MM.1S (cell line): Measurements from ENCODE around the gene STARD5.

Experiments used
- DNase-seq: peaks from one replicate; pipeline ENCODE4 v3.0.0-alpha.2; 2015
- H2AFZ ChIP-seq: fragments of 300-600 bp; sonication (generic); 2 replicates; pipeline ENCODE4 v1.6.0; 2016; ENCODE audit warnings: antibody characterized with exemption, low read length
- H3F3A ChIP-seq: fragments of 300-600 bp; sonication (generic); 2 replicates; pipeline ENCODE4 v1.6.1; 2016; ENCODE audit warnings: mild to moderate bottlenecking, antibody characterized with exemption, low read length, moderate library complexity, mixed read lengths; ENCODE audit not compliant: insufficient read depth
- H3K27ac ChIP-seq: fragments of 300-600 bp; sonication (generic); 2 replicates; pipeline ENCODE4 v1.5.1; 2016; ENCODE audit warnings: mild to moderate bottlenecking, low read length
- H3K27me3 ChIP-seq: fragments of 300-600 bp; sonication (generic); replicated peaks from 2 replicates; pipeline ENCODE4 v1.6.0; 2016; ENCODE audit warnings: low read length; ENCODE audit not compliant: insufficient read depth
- H3K36me3 ChIP-seq: fragments of 300-600 bp; sonication (generic); replicated peaks from 2 replicates; pipeline ENCODE4 v1.6.1; 2016; ENCODE audit warnings: mild to moderate bottlenecking, low read length, mixed read lengths; ENCODE audit not compliant: insufficient read depth
- H3K4me1 ChIP-seq: fragments of 300-600 bp; sonication (generic); 2 replicates; pipeline ENCODE4 v1.6.1; 2016; ENCODE audit warnings: low read length, mixed read lengths
- H3K4me2 ChIP-seq: fragments of 300-600 bp; sonication (generic); 2 replicates; pipeline ENCODE4 v1.6.0; 2016; ENCODE audit warnings: low read depth, low read length
- H3K4me3 ChIP-seq: fragments of 300-600 bp; sonication (generic); 2 replicates; pipeline ENCODE4 v1.5.1; 2016; ENCODE audit warnings: low read length, mixed read lengths
- H3K79me2 ChIP-seq: fragments of 300-600 bp; sonication (generic); 2 replicates; pipeline ENCODE4 v1.6.1; 2016; ENCODE audit warnings: mixed run types, low read length, mixed read lengths
- H3K9ac ChIP-seq: fragments of 300-600 bp; sonication (generic); 2 replicates; pipeline ENCODE4 v1.6.1; 2016; ENCODE audit warnings: low read length, mixed read lengths
- H3K9me2 ChIP-seq: fragments of 300-600 bp; sonication (generic); replicated peaks from 2 replicates; pipeline ENCODE4 v1.6.1; 2016; ENCODE audit warnings: mild to moderate bottlenecking, low read length, mixed read lengths; ENCODE audit not compliant: insufficient read depth
- H3K9me3 ChIP-seq: fragments of 300-600 bp; sonication (generic); replicated peaks from 2 replicates; pipeline ENCODE4 v1.6.1; 2016; ENCODE audit warnings: mild to moderate bottlenecking, low read length, mixed read lengths; ENCODE audit not compliant: insufficient read depth
- H4K20me1 ChIP-seq: fragments of 300-600 bp; sonication (generic); 2 replicates; pipeline ENCODE4 v1.6.1; 2016; ENCODE audit warnings: mild to moderate bottlenecking, low read length, moderate library complexity, mixed read lengths; ENCODE audit not compliant: insufficient read depth
- EZH2 ChIP-seq: fragments of 300-600 bp; sonication (generic); optimal IDR thresholded peaks from 2 replicates; pipeline ENCODE3; 2017; ENCODE audit warnings: low read depth, mild to moderate bottlenecking, antibody characterized with exemption, low read length, mixed read lengths
- EZH2phosphoT487 ChIP-seq: fragments of 300-600 bp; sonication (generic); IDR thresholded peaks from 2 replicates; pipeline ENCODE4 v1.6.1; 2018; ENCODE audit warnings: antibody characterized with exemption, low read length
- TF ChIP-seq, protein P1 (sequence below): fragments of 300-600 bp; sonication (generic); IDR thresholded peaks from 2 replicates; pipeline ENCODE4 v1.5.1; 2016; ENCODE audit warnings: antibody characterized with exemption, low read length, mixed read lengths

The STARD5 gene

DNA sequence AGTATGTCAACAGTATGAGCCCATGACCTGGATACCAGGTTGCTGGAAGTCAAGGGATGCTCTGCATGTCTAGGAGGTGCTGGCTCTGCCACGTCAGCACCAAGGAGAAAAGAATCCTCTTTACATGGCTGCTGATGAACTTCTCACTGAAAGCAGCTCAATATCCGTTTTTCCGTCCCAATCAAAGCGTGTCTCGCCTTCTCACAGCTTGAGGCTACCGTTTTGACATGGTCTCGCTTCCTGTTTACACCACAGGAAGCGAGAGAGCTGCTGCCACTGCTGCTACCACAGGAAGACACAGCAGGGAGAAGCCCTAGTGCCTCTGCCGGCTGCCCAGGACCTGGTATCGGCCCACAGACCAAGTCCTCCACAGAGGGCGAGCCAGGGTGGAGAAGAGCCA lies 27.3 kb downstream of the STARD5 start:
- no peaks in the 10 kb centered on the region for H3K9me3 ChIP-seq
- H3K9ac ChIP-seq, result peak overlapping the region; percentile 76
- no peaks in the 10 kb centered on the region for H3K9me2 ChIP-seq
- H3K4me1 ChIP-seq, result peaks cover 70% of the 10 kb centered on the region
- peak overlapping the region; percentile 5; the same call in 1 of the 2 replicates for H2AFZ ChIP-seq
- peaks cover 57% of the 10 kb centered on the region for H3K79me2 ChIP-seq
- H3K4me3 ChIP-seq, result peak overlapping the region; percentile 77
- peaks cover 81% of the 10 kb centered on the region for H3F3A ChIP-seq
- H3K27me3 ChIP-seq, result no peaks in the 10 kb centered on the region
- TF ChIP-seq EZH2phosphoT487, result no peak
- no peak for TF ChIP-seq EZH2
- TF ChIP-seq, protein P1, sequence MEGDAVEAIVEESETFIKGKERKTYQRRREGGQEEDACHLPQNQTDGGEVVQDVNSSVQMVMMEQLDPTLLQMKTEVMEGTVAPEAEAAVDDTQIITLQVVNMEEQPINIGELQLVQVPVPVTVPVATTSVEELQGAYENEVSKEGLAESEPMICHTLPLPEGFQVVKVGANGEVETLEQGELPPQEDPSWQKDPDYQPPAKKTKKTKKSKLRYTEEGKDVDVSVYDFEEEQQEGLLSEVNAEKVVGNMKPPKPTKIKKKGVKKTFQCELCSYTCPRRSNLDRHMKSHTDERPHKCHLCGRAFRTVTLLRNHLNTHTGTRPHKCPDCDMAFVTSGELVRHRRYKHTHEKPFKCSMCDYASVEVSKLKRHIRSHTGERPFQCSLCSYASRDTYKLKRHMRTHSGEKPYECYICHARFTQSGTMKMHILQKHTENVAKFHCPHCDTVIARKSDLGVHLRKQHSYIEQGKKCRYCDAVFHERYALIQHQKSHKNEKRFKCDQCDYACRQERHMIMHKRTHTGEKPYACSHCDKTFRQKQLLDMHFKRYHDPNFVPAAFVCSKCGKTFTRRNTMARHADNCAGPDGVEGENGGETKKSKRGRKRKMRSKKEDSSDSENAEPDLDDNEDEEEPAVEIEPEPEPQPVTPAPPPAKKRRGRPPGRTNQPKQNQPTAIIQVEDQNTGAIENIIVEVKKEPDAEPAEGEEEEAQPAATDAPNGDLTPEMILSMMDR, result peak; percentile 23; the same call in 1 of the 2 replicates
- H4K20me1 ChIP-seq, result no peaks in the 10 kb centered on the region
- DNase-seq, result peak; percentile 94
- H3K36me3 ChIP-seq, result no peaks in the 10 kb centered on the region; the same call in 1 of the 2 replicates
- H3K27ac ChIP-seq, result peak overlapping the region; percentile 89
- peak overlapping the region; percentile 84 for H3K4me2 ChIP-seq

DNA sequence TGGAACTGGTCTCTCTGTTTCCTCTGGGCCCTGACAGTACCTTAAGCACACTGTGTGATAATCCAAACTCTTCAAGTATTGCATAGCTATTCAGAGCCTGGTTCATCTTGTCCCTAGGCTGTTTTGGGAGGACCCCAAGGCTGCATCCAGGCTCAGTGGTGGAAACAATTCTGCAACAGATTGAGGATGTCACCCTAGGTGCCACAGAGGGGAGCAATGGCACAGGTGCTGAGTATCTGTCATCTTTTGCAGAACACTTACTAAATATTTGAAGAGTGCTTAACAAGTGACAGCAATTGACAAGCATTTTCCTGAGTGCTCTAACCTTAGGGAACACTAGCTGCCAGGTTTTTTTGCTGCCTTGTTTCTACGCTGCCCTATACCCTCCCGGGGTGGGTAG lies 27.8 kb downstream of the STARD5 start:
- H3K9me2 ChIP-seq, result no peaks in the 10 kb centered on the region
- H3K79me2 ChIP-seq, result peaks cover 54% of the 10 kb centered on the region
- H3K4me3 ChIP-seq, result peak overlapping the region; percentile 77
- peaks cover 70% of the 10 kb centered on the region for H3K4me1 ChIP-seq
- peak overlapping the region; percentile 84 for H3K4me2 ChIP-seq
- peak overlapping the region; percentile 89 for H3K27ac ChIP-seq
- no peak for TF ChIP-seq EZH2
- TF ChIP-seq, protein P1, result peak; percentile 20
- H4K20me1 ChIP-seq, result no peaks in the 10 kb centered on the region
- peak overlapping the region; percentile 76 for H3K9ac ChIP-seq
- no peaks in the 10 kb centered on the region for H3K9me3 ChIP-seq
- H3K27me3 ChIP-seq, result no peaks in the 10 kb centered on the region
- DNase-seq, result no peak
- H3F3A ChIP-seq, result peaks cover 76% of the 10 kb centered on the region
- H3K36me3 ChIP-seq, result no peaks in the 10 kb centered on the region; the same call in 1 of the 2 replicates
- peak overlapping the region; percentile 5; the same call in 1 of the 2 replicates for H2AFZ ChIP-seq

DNA sequence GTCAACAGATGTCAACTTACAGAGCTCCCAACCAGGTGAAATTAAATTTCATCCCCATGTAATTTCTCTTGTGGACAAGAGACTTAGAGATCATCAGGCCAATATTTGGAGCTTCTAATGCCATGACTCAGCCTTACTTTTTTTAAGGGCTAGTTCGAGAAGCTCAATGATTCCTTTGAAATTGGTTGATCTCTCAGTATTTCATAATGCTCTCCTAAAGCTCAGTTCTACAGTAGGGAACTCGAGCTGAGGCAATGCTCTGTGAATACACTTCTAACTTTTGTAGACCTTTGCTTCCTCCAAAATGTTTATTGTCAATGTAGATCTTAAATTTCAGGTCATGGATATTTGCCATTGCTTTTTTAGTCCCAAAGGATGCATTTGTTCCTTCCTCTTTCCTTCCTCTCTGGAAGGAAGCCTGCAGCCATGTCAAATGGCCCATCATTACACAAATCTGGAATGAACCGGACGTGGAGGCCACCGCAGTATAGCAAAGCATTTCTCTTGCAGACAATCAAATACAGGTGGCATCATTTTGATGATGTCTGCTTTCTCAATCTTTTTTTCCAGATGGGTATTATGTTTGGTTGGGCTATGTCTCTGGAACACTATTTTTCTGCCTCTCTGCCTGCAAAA lies 28.3 kb downstream of the STARD5 start:
- H2AFZ ChIP-seq, result no peak overlapping the region
- H3K4me2 ChIP-seq, result peak overlapping the region; percentile 84
- H3F3A ChIP-seq, result peaks cover 70% of the 10 kb centered on the region
- peaks cover 48% of the 10 kb centered on the region for H3K79me2 ChIP-seq
- no peaks in the 10 kb centered on the region for H3K27me3 ChIP-seq
- no peaks in the 10 kb centered on the region for H3K9me2 ChIP-seq
- peak overlapping the region; percentile 89 for H3K27ac ChIP-seq
- TF ChIP-seq EZH2phosphoT487, result no peak
- DNase-seq, result no peak
- H3K4me1 ChIP-seq, result peaks cover 68% of the 10 kb centered on the region
- no peaks in the 10 kb centered on the region for H4K20me1 ChIP-seq
- peak overlapping the region; percentile 77; the same call in 1 of the 2 replicates for H3K4me3 ChIP-seq
- peak overlapping the region; percentile 76; the same call in 1 of the 2 replicates for H3K9ac ChIP-seq
- H3K9me3 ChIP-seq, result no peaks in the 10 kb centered on the region
- H3K36me3 ChIP-seq, result no peaks in the 10 kb centered on the region

DNA sequence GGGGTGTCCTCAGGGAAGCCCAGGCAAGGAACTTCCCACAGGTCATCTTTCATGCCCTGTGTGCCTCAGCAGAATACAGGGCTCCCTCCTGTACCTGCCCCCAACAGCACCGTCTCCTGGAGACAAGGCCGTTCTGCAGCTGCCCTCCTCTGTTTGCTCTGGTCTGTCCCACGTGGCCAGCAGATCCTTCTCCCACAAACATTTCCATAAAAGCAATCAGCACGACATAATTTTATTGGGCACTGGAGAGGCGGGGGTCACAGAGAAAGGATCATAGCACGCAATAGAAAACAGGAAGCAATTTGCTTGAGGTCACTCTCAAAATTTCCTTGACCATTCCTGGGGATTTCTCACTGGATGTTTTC lies 29.4 kb downstream of the STARD5 start:
- H3K36me3 ChIP-seq, result no peaks in the 10 kb centered on the region
- H3K4me1 ChIP-seq, result peaks cover 67% of the 10 kb centered on the region
- peak overlapping the region; percentile 48 for H3K9ac ChIP-seq
- H3K9me2 ChIP-seq, result no peaks in the 10 kb centered on the region
- no peaks in the 10 kb centered on the region for H3K9me3 ChIP-seq
- peak overlapping the region; percentile 51 for H3K4me3 ChIP-seq
- peaks cover 61% of the 10 kb centered on the region for H3F3A ChIP-seq
- no peak for TF ChIP-seq EZH2phosphoT487
- TF ChIP-seq, protein P1, result peak; percentile 52
- H3K4me2 ChIP-seq, result peak overlapping the region; percentile 84
- H3K79me2 ChIP-seq, result peaks cover 37% of the 10 kb centered on the region
- no peak for DNase-seq
- H3K27ac ChIP-seq, result peak overlapping the region; percentile 89
- H4K20me1 ChIP-seq, result no peaks in the 10 kb centered on the region
- no peaks in the 10 kb centered on the region for H3K27me3 ChIP-seq
- 0 out of 2 replicates have a peak overlapping the region, but pooled peaks have one; percentile 5 for H2AFZ ChIP-seq
